TTC549 (cell line): Measurements from ENCODE around the gene MRPS14.
A peak's percentile ranks its signal among the peaks of the same experiment; 100 is the strongest.
"Not testable (repeated sequence)": the region's sequence is repeated elsewhere in the genome, so short reads cannot be mapped to it uniquely, and the experiment has no call there.

Experiments
- FAIRE-seq: peaks from 2 replicates; lab custom pipeline; 2012; peaks lifted over from hg19 to GRCh38; lab: Jason Lieb, UNC

Gene MRPS14

DNA sequence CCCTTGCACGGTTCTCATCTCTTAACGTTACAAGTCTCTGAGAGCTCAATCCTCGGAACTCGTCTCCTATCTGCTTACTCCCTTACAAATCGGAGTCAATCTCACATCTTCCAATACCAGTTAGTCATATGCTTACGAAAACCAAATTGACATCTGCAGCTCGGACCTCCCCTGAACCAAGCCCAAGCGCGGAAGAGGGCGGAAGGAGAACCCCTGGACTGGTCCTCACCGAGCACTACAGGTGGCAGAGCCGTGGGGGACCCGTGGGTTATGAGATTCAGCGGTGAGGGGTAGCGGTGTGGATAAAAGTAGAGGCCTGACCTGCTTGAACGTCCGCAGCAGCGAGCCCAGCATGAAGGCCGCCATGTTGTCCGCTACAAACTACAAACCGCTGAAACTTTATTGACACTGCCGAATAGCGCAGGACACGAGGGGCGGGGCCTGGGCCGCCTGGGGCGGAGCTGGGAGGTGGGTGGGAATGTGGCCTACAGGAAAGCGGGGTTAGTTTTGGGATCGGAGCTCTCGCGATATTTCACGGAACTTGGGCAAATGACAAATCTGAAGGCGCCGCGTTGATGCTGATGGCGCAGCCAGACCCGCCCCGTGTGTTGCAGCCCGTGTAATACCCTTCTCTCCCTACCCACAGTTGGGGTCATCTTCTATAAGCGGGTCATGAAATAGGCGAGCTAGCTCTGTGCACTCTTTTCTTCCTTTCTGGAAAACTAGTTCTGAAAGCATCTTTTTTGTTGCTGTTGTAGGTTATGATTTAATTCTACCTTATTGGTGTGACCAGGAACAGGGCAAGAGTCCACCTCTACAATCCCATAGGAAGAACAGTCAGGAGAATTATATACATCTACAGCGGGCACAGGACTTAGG lies at the start of gene MRPS14:
Gene MRPS14 (minus strand): TSS at position 383 of the 879 bp plus-strand sequence. CDS start 17 bp downstream, at position 366.
- peak; percentile 99 for FAIRE-seq

DNA sequence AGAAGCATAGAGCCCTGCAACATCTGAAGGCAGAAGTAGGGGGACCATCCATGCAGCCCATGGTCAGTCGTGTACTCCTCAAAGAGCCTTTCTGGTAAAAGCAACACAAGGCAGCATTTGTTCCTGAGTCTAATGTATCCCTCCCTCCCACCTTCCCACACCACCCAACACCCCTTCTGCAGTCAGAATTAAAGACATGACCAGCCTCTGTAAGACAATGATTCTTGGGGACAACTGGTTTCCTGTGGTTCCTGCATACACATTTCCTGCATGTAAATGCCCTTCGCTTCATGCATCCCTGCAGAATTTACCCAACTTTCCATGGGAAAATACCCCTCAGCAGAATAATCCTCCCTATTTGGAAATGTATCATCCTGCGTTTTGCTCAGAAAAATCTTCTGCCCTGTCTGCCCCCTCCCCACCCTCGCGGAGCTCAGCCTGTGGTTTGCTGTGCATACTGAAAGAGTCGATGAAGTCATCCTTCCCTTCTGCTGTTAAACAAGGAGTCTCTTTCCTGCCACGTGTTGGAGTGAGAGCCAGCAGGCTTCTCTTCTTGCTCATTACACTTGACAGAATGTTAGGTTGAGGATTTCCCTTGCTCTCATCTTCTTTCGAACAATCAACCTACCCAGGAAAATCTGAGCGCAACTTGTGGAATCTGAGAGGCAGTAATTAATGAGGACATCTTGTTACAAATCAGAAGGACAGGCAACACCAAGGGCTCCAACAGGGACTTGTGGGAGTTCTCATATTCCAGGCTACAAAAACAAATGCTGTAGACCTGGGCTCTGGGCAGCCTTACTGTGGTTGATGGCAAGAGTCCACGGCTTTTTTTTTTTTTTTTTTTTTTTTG lies 49.1 kb upstream of the MRPS14 start:
- FAIRE-seq = no peak

DNA sequence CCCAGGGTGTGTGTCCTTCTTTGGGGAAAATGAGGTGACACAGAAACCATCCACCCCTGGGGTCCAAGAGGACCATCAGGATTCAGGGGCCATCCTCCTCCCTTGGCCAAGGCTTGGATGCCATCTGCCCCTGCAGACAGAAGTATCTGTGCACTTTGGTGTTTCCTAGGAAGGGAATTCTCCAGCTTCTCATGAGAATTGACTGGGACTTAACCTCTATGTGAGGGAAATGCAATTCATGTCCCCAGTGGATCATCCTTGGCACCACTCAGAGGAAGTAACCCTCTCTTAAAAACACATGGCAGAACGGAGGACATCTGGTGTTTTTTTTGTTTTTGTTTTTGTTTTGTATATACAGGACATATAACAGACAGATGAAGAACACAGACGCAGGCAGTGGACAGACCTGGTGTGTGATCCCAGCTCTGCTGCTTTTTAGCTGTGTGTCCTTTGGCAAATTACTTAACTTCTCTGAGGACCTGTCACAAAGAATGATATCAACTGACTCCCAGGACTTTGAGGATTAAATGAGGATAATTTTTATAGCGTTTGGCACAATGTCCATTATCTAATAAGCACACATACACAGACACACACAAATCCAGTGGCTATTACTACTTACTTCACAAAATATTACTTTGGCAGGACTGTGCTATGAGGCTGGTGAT lies 48.2 kb upstream of the MRPS14 start:
- FAIRE-seq = no peak

DNA sequence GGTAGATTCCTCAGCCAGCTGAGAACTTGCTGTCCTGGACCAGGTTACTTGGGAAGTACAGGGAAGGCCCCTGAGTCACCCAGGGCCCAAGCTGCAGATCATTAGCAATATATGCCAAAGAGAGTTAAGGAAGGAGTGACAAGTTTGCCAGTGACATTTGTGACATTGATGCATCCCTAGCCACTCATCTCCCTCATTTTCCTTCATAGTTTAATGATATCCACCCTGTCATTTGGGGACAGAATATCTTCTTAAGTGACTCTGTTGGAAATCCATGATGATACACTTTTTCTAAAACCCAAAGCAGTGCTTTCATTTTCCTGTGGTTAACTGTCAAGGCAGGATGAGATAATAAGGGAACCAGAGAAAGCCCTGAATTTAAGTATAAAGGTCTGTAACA lies 47.6 kb upstream of the MRPS14 start:
- FAIRE-seq = no peak

DNA sequence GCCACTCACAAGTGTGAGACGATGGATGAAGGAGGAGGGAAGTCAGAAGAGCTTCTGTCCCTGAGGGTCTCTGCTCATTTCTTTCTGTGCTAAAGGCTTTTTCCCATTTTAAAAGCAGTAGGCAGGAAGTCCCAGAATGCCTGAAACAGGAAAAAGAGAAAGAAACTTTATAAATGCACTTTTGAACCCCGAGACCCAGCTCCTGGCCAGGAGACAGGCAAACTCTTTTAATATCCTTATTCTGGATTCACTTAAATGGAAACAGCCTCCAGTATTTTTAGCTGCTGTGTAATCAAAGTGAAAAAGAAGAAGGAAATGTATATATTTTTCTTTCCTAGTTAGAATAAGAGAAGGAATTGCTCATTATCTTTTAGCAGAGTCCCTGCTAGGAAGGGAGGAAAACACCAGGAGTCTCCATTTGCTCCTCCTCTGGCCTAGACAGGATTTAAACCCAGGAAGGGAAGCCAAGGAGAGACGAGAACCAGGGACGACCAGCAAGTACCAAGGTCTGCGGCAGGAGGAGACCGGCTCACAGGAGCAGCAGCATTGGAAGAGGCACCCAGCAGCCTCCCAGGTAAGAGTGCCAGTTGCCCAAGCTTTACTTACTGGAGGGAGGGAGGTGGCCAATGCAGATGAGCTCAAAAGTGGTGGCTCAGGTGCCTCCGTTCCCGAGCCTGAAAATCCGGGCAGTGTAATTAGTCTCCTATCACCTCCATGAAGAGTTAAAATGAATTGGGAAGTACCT lies 44.3 kb upstream of the MRPS14 start, which contains the start of gene TNN:
Gene TNN (plus strand): TSS at position 472 of the 745 bp plus-strand sequence. CDS start 9,586 bp downstream, outside the sequence.
- no peak for FAIRE-seq

DNA sequence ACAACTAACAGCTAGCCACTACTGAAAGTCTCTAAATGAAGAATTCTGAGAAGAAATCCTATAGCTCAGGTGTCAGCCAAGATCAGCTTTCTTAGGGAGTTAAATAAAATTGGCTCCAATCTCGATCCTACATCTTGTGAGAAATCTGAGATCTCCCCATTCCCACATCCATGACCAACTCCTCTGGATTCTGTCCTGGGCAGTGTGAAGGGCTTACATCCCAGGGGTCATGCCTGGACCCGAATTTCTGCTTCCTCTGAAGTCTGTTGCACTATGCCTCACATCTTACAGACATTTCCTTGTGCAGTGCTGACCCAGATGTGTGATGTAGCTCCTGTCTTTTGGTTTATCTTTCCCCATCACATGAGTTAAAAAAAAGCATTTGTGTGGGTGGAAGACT lies 39.6 kb upstream of the MRPS14 start:
- no peak for FAIRE-seq

DNA sequence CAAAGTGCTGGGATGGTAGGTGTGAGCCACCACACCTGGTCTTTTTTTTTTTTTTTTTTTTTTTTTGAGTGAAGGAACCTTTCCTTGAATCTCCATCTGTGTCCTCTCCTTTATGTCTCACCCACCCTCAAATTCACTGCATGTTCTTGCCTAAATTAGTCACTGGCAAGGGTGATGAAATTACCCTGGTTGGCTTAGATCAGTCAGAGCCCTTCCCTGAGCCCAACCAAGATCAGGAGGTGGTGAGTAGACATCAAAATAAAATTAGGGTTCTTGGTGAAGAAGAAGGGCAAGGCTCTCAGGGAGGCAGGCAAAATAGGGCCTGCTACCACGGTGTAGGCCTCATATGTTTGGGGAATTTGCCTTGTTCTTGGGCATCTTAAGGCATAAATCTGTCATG lies 39.1 kb upstream of the MRPS14 start:
- no peak for FAIRE-seq

DNA sequence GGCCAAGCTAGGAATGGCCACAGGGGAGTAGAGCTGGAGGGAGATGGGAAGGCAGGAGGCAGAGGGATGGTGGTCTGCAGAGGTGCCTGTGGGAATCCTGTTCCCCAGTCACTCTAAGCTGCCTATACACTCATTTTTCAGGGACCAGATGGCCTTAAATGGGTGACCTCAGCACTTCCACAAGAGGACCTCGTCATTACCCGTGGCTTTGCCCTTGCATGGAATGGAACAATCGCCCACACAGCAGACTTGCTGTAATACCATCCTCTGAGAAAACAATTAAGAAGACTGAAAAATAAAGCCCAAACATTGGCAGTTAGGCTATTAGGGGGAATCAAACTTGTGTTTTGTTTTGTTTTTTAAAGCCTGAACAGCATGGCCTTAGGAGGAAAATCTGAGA lies 31.5 kb upstream of the MRPS14 start:
- FAIRE-seq = no peak

DNA sequence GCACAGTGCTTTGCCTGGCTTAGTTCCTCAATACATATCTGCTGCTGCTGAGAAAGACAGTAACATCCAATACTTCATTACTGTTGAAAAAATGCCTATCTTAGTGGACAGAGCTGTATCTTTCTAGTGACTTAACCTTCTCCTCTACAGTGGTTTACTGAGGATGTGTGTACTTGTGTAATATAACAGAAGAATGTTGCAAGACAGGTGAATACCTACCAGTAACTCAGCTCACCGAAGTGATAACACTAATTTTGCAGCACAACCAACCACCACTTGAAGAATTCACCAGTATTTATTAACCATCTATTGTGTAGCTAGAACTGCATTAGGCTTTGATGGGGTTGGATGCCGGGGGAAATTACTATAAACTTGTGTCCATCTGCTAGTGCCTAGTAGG lies 27.8 kb upstream of the MRPS14 start:
- no peak for FAIRE-seq

DNA sequence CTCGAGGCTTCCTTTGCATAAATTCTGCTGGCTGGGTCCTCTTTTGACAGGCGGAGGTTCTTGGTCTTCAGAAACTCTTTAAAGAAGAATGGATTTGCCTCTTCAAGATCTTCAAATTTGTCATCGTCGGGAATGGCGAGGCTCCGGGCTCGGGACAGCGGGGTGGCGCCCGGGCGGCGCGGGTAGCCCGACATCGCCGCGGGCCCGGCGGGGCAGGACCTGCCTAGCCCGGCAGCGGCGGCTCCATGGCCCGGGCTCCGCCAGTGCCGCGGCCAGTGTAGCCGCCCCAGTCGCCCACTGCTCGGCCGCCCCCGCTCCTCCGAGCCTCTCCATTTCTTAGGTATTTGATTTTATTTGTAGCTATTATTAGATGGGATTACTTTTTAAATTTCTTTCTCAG lies 22.3 kb upstream of the MRPS14 start:
- FAIRE-seq = no peak

DNA sequence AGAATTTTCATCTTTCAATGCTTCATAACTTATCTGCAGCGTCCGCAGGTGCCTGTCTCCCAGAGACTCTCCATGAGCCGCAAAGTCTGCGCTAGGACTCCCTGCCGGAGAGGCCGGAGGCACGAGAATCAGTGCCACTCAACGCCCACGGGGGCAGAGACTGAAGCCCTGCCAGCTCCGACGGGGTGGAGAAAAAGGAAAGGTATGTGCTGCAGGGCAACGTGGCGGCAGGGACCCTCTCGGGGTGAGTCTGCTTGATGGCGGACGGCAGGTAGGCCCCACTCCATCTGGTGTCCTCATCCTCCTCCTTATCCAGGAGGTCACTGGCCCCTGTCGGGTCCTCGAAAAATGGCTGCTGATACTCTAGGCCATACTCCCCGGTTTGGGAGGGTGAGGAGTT lies 21.9 kb upstream of the MRPS14 start:
- FAIRE-seq = no peak

DNA sequence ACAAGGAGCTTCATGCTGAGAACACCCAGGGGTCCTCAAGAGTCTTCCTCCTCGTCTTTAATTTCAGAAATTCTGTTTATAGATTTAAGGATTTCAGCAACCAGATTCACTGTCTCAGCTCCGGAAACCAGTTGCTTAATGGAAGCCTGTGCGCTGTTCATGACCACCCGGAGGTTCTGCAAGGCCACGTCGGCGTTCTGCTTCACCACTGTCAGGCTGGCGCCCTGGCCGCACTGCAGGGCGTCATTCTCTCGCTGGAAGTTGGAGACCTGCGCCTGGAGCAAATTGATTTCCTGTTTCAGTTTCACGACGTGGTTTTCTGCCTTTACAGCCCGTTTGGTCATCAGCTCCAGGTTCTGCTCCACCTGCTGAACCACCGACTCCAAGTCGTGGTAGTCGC lies 21.4 kb upstream of the MRPS14 start:
- FAIRE-seq = not testable (repeated sequence)

DNA sequence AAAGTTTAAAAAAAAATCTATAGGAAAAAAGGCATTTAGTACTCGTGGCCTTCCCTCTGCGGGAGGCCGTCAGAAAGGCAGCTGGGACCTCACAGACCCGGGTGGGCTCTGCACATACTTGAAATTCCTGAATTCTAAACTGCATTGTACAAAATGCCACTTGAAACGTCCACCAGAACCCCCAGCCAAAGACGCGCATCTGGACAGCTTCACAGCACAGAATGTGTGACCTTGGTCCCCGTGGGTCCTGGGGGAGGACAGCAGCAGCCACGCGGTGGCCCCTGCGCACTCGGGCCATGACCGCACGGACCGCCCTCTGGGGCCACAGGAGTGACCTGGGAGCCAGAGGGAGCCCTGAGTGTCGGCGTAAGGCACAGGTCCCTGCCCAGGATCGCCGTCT lies 20.6 kb upstream of the MRPS14 start:
- no peak for FAIRE-seq

DNA sequence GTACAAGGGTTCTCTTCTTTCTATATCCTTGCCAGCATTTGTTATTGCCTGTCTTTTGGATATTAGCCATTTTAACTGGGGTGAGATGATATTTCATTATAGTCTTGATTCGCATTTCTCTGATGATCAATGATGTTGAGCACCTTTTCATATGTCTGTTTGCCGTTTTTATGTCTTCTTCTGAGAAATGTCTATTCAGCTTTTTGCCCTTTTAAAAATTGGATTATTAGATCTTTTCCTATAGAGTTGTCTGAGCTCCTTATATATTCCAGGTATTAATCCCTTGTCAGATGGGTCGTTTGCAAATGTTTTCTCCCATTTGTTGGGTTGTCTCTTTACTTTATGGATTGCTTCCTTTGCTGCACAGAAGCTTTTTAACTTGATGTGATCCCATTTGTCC lies 19.4 kb upstream of the MRPS14 start:
- no peak for FAIRE-seq

DNA sequence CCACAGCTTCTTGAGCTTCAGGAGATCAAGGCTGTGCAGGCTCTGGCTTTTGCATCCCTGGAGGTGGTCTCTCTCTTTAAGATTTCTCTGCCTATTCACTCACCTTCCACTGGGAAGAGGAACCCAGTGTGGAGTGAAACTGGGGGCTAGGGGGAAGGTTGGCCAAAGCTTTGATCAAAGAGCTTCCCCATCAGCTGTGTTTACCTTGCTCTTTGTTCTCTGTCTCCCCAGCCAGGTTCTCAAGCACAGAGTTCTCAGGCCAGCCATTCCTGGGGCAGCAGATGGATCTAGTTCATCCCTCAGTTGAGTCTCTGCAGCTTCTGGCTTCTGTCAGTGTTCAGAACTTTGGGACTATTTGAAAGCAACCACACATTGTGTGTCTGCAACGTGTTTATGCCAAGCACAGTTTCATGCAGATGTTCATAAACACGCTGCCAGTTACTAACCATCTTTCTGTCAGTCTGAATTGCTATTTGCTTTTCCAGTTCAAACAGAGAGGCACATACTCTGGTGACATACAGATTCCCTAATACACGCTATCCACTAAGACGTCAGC lies 17.2 kb upstream of the MRPS14 start:
- FAIRE-seq = no peak

DNA sequence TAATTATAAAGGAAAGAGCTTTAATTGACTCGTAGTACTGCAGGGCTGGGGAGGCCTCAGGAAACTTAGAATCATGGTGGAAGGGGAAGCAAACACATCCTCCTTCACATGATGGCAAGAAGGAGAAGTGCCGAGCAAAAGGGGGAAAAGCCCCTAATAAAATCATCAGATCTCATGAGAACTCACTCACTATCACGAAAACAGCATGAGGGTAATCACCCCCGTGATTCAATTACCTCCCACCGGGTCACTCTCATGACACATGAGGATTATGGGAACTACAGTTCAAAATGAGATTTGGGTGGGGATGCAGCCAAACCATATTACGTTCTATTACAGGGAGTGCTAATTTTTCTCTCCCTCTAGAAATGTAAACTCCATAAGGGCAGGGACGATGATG lies 14.2 kb upstream of the MRPS14 start:
- FAIRE-seq = no peak

DNA sequence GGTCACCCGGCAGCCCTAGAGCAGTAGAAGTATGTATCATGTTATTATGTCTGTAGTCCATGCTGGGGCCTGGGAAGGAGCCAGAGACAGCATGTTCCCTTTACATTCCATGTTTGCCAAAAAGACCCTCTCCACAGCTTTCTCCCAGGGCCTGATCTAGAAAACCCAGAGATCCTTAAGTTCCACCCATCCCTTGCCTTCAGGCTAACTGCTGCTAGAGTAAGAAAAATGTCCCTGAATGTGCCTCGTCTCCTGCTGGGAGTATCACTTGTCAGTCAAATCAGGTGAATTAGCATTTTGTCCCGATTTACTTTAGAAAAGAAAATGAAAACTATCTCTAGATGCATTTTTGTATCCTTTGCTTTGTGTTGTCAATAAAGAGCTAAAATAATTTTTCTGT lies 13.3 kb upstream of the MRPS14 start:
- FAIRE-seq = no peak

DNA sequence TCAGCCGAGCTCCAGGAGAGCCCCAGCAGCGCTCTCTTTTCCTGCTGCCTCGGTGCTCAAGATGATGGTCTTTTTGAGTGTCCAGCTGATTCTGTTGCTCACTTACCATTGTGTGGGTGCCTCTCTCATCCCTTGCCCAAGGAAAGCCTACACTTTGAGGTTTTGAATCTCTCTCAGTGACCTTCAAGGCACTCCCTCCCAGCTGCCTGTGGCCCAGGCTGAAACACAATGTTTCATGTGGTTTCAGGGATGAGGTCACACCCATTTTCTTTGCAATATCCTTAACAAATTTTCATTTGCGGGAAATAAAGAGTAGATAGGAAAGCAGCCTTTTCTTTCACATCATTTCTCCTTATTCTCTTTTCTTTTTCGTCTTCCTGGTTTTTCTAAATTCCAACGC lies 12.6 kb upstream of the MRPS14 start:
- FAIRE-seq = no peak

DNA sequence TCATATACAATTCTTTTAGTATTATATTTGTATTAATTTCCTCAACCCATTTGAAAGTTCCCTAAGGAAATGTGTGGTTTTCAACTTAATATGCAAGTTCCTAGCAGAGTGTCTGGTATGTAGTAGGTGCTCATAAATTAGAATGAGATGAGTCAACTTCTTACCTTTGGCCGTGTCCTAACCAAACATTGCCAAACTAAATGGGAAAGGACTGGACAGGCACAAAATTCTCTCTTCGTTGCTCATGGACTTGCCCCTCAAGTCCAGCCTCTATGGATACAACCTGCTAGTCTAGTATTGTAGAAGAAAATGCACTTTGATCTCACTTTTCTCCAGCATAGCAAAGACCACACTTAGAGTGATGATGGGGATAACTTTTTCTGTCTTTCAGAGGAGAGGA lies 11.6 kb upstream of the MRPS14 start:
- no peak for FAIRE-seq

DNA sequence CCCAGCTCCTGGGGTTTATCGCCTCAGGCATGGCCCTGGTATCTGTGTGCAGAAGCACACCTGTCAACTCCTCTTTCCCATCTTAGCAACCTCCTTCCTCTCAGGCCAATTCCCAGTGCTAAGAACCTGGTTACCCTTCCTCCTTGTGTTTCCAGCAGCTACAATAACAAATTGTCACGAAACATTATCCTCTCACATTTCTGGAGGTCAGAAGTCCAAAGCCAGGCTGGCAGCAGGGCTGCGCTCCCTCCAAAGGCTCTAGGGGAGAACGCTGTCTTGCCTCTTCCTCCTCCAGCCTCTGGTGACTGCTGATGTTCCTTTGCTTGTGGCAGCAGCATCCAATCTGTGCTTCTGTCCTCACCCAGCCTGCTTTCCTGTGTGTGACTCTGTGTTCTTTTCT lies 10.7 kb upstream of the MRPS14 start:
- no peak for FAIRE-seq

DNA sequence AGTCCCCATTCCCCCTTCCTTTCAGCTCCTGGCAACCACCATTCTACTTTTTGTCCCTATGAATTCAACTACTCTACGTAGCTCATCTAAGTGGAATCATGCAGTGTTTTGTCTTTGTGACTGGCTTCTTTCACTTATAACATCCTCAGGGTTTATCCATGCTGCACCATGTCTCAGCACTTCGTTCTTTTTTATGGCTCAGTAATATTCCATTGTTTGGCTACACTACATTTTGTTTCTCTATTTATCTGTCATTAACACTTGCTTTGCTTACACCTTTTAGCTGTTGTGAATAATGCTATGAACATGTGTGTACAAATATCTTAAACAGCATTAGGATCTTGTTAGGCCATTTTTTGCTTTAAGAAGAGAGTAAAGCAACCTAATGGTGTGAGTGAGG lies 1.5 kb upstream of the MRPS14 start:
- FAIRE-seq = no peak

DNA sequence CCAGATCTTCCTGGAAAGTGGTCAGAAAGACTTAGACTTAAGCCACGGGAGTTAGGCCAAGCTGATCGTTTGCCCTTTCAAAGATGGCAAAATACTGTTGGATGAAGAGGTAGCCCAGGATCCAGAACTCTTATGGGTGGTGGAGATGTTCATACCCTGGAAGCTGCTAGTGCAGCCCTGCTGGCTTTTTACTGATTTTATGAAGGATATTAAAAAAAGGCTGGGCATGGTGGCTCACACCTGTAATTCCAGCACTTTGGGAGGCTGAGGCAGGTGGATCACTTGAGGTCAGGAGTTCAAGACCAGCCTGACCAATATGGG lies 657 bp upstream of the MRPS14 start:
- FAIRE-seq = not testable (repeated sequence)
